Suprapubic skin (tissue), 3 donors: ENCODE data around the gene LGALS8.

Source experiments
- CTCF ChIP-seq, 2 donors: fragments of 200-600 bp in 1 of 2; fragments of 450-650 bp in 1 of 2; sonication (generic) in 1 of 2; IDR thresholded peaks; one replicate each; pipeline ENCODE4 v1.5.1; 2016 to 2019; ENCODE audit warnings: antibody characterized with exemption in 2 of 2, mild to moderate bottlenecking in 1 of 2, moderate library complexity in 1 of 2
- EP300 ChIP-seq: sonication (generic); formaldehyde crosslinking; IDR thresholded peaks from one replicate; pipeline ENCODE4 v1.6.1; 2017; ENCODE audit warnings: antibody characterized with exemption

GRCh38 chr1:236502972-236503639 lies 20.7 kb upstream of the LGALS8 start:
- no peak for TF ChIP-seq CTCF (IDR thresholded peaks at IDR 0.05)
- no peak for TF ChIP-seq EP300
